Hepatocyte (in vitro differentiated cells): ENCODE data around the gene ABR.

Experiments
- EZH2 ChIP-seq: fragments of 200-600 bp; sonication (generic); IDR thresholded peaks from 2 replicates; pipeline ENCODE4 v1.6.1; 2016; ENCODE audit warnings: antibody characterized with exemption, mild to moderate bottlenecking, borderline replicate concordance
- EZH2phosphoT487 ChIP-seq: fragments of 200-600 bp; sonication (generic); IDR thresholded peaks from one replicate; pipeline ENCODE4 v1.6.1; 2018; ENCODE audit warnings: antibody characterized with exemption, mild to moderate bottlenecking, low read depth, moderate library complexity; ENCODE audit not compliant: unreplicated experiment, severe bottlenecking
- TF ChIP-seq, protein P1 (sequence below): fragments of 200-600 bp; sonication (generic); IDR thresholded peaks from 2 replicates; pipeline ENCODE4 v1.5.1; 2016; ENCODE audit warnings: antibody characterized with exemption, mild to moderate bottlenecking; ENCODE audit not compliant: poor library complexity

DNA sequence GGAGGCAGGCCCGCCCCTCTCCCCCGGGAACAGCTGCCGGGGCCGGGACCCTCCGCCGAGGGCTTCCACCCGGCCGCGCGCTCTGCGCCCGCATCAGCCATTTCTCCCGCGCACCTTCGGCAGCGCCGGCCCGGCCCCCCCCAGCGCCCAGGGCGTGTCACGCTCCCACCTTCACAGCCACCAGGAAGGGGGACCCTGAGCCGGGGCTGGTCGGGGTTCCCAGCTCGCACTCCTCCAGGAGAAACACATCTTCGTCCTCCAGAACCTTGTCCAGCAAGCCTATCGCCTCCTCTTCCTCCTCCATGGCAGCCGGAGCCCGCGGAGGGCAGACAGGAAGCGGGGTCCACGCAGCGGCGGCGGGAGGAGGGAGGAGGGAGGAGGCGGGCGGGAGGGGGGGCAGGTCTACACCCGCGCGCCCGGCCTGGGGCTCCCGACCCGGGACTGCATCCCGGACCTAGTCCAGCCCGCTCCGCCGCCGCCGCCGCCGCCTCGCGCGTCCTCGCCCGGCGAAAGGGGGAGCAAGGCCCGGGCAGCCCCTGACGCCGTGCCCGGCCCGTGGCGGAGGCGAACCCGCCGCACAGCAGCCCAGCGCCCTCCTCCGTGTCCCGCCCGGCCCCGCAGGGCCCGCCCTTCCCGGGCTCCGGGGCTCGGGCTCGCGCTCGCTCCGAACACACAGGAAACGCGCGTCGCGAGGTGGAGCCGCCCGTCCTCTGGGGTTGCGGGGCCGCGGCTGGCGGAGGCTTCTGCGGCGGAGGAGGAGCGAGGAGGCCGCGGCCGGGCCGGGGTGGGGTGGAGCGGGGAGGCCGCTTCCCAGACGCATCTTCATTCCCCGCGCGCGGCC is 70.8 kb downstream of the ABR start:
- TF ChIP-seq, protein P1, sequence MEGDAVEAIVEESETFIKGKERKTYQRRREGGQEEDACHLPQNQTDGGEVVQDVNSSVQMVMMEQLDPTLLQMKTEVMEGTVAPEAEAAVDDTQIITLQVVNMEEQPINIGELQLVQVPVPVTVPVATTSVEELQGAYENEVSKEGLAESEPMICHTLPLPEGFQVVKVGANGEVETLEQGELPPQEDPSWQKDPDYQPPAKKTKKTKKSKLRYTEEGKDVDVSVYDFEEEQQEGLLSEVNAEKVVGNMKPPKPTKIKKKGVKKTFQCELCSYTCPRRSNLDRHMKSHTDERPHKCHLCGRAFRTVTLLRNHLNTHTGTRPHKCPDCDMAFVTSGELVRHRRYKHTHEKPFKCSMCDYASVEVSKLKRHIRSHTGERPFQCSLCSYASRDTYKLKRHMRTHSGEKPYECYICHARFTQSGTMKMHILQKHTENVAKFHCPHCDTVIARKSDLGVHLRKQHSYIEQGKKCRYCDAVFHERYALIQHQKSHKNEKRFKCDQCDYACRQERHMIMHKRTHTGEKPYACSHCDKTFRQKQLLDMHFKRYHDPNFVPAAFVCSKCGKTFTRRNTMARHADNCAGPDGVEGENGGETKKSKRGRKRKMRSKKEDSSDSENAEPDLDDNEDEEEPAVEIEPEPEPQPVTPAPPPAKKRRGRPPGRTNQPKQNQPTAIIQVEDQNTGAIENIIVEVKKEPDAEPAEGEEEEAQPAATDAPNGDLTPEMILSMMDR = no peak
- TF ChIP-seq EZH2 (no peak), EZH2phosphoT487 (no peak)
